Fibroblast of peridontal ligament (primary cell): Measurements from ENCODE around the gene SLC4A4.

Source experiments
- DNase-seq: peaks from one replicate; pipeline ENCODE4 v3.0.0-alpha.2; 2010; ENCODE audit errors: extremely low read depth

SLC4A4 gene

GRCh38 chr4:71538528-71538927 is 199.7 kb downstream of the SLC4A4 start:
- no peak for DNase-seq

- peak; percentile 45 for DNase-seq
Observed at GRCh38 chr4:71540749-71541269, 202.0 kb downstream of the SLC4A4 start.

GRCh38 chr4:71541541-71541940 is 202.7 kb downstream of the SLC4A4 start:
- DNase-seq, result no peak

GRCh38 chr4:71545168-71545567 is 206.3 kb downstream of the SLC4A4 start:
- DNase-seq, result peak; percentile 95

- DNase-seq, result peak; percentile 46
Observed at GRCh38 chr4:71549516-71550160, 210.8 kb downstream of the SLC4A4 start.

- DNase-seq, result peak; percentile 79
Observed at GRCh38 chr4:71550220-71551165, 211.7 kb downstream of the SLC4A4 start.

- peak; percentile 79 for DNase-seq
Observed at GRCh38 chr4:71553605-71554004, 214.8 kb downstream of the SLC4A4 start.

- DNase-seq, result no peak
Observed at GRCh38 chr4:71554025-71554424, 215.2 kb downstream of the SLC4A4 start.

GRCh38 chr4:71558248-71558647 is 219.4 kb downstream of the SLC4A4 start:
- no peak for DNase-seq

GRCh38 chr4:71559957-71560571 is 221.2 kb downstream of the SLC4A4 start:
- no peak for DNase-seq

GRCh38 chr4:71564775-71565174 is 226.0 kb downstream of the SLC4A4 start:
- no peak for DNase-seq

- no peak for DNase-seq
Observed at GRCh38 chr4:71566856-71567255, 228.0 kb downstream of the SLC4A4 start.

- no peak for DNase-seq
Observed at GRCh38 chr4:71568131-71568530, 229.3 kb downstream of the SLC4A4 start.

- no peak for DNase-seq
Observed at GRCh38 chr4:71570492-71570891, 231.7 kb downstream of the SLC4A4 start.

- no peak for DNase-seq
Observed at GRCh38 chr4:71571346-71571745, 232.5 kb downstream of the SLC4A4 start.

GRCh38 chr4:71583971-71584370 is 245.2 kb downstream of the SLC4A4 start:
- no peak for DNase-seq

- DNase-seq, result no peak
Observed at GRCh38 chr4:71584585-71584984, 245.8 kb downstream of the SLC4A4 start.

- no peak for DNase-seq
Observed at GRCh38 chr4:71586087-71586763, 247.4 kb downstream of the SLC4A4 start.

- DNase-seq, result no peak
Observed at GRCh38 chr4:71587995-71588394, 249.2 kb downstream of the SLC4A4 start.

- DNase-seq, result no peak
Observed at GRCh38 chr4:71592793-71593192, 254.0 kb downstream of the SLC4A4 start.

GRCh38 chr4:71593311-71593710 is 254.5 kb downstream of the SLC4A4 start:
- DNase-seq, result no peak
